ENCODE data around the gene TIGD1. TPM values are rescaled to one million over a fixed set of nuclear protein-coding genes. Genes with fewer than 3 reads are reported as not detected.

TIGD1 gene
- total RNA-seq, 1 donor from 2014 or later, result 8.2 TPM

DNA sequence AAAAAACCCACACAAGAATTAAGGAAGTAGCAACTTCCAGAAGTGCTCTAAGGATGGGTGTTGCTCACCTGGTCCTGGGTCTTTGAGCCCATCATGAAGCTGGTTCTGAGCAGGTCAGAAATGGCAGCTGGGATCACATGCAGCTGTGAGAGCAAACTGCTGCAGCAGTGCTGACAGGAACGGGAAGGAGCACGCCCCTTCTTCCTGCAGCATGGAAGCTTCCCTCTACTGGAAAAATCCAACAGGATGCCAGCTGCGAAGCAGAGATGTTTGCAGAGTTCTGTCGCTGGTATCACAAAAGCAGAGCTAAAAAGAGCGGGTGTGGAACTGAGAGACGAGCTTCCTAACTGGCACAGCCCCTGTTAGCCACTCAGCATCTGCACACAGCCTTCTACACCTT is 33.9 kb upstream of the TIGD1 start:
- peaks cover 5% of the 10 kb centered on the region for H3K9me3 Mint-ChIP-seq (ENCODE audit: unreplicated experiment)
- no peak overlapping the region for H3K27ac Mint-ChIP-seq (ENCODE audit: unreplicated experiment)
- no peak overlapping the region for H3K4me3 Mint-ChIP-seq (ENCODE audit: unreplicated experiment)
- DNase-seq (ENCODE audit: extremely low spot score, unreplicated experiment), result no peak
- TF ChIP-seq CTCF (IDR thresholded peaks at IDR 0.05), result no peak
- H3K27me3 Mint-ChIP-seq (ENCODE audit: unreplicated experiment), result no peaks in the 10 kb centered on the region
- H3K36me3 Mint-ChIP-seq (ENCODE audit: unreplicated experiment), result peaks cover 31% of the 10 kb centered on the region
- no peaks in the 10 kb centered on the region for H3K4me1 Mint-ChIP-seq (ENCODE audit: unreplicated experiment)

DNA sequence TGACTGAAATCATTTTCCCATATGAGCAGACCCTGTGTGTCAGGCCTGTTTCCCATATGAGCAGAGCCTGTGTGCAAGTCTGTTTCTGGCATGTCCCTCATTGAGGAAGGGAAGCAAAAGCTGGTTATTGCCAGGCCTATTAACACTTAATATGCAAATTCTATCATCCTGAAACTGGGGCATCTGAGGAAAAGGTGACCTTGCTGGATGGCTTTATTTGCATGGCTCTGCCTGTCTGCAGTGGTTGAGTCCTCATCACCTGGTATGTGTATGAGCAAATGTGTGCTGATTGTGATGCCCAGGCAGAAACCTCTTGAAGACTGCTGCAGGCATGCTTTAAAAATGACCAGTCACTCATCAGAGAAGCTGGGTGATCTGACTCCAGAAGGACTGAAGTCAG is 31.4 kb upstream of the TIGD1 start:
- TF ChIP-seq CTCF (IDR thresholded peaks at IDR 0.05), result no peak
- peaks cover 5% of the 10 kb centered on the region for H3K4me1 Mint-ChIP-seq (ENCODE audit: unreplicated experiment)
- H3K27ac Mint-ChIP-seq (ENCODE audit: unreplicated experiment), result no peak overlapping the region
- no peaks in the 10 kb centered on the region for H3K27me3 Mint-ChIP-seq (ENCODE audit: unreplicated experiment)
- H3K36me3 Mint-ChIP-seq (ENCODE audit: unreplicated experiment), result peaks cover 35% of the 10 kb centered on the region
- no peak overlapping the region for H3K4me3 Mint-ChIP-seq (ENCODE audit: unreplicated experiment)
- H3K9me3 Mint-ChIP-seq (ENCODE audit: unreplicated experiment), result peaks cover 5% of the 10 kb centered on the region
- no peak for DNase-seq (ENCODE audit: extremely low spot score, unreplicated experiment)

DNA sequence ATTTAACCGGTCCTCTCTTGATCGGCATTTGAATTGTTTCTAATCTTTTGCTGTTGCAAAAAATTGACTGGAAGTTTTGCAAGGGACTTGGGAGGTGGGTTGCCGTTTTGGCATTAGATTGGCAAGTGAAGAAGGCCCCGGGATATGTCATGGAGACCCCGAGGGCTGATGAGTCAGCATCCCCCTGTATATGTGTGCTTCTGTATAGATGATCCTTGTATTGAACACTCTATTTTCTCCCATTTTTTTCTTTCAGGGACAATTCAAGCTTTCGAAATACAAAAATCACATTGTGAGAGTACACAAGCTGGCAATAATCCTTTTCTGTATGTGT is 30.3 kb upstream of the TIGD1 start:
- Mint-ChIP-seq H3K4me1 (ENCODE audit: unreplicated experiment) (peaks cover 11% of the 10 kb centered on the region), H3K27ac (ENCODE audit: unreplicated experiment) (no peak overlapping the region), H3K9me3 (ENCODE audit: unreplicated experiment) (peaks cover 5% of the 10 kb centered on the region), H3K4me3 (ENCODE audit: unreplicated experiment) (no peak overlapping the region), H3K36me3 (ENCODE audit: unreplicated experiment) (peaks cover 35% of the 10 kb centered on the region), H3K27me3 (ENCODE audit: unreplicated experiment) (no peaks in the 10 kb centered on the region)
- TF ChIP-seq CTCF (IDR thresholded peaks at IDR 0.05), result no peak
- DNase-seq (ENCODE audit: extremely low spot score, unreplicated experiment), result no peak

GRCh38 chr2:232578626-232579025 is 28.3 kb upstream of the TIGD1 start:
- DNase-seq (ENCODE audit: extremely low spot score, unreplicated experiment), result no peak
- Mint-ChIP-seq H3K27me3 (ENCODE audit: unreplicated experiment) (no peaks in the 10 kb centered on the region), H3K4me1 (ENCODE audit: unreplicated experiment) (peaks cover 16% of the 10 kb centered on the region), H3K27ac (ENCODE audit: unreplicated experiment) (no peak overlapping the region), H3K36me3 (ENCODE audit: unreplicated experiment) (peaks cover 33% of the 10 kb centered on the region), H3K4me3 (ENCODE audit: unreplicated experiment) (no peak overlapping the region), H3K9me3 (ENCODE audit: unreplicated experiment) (no peaks in the 10 kb centered on the region)
- no peak for TF ChIP-seq CTCF (IDR thresholded peaks at IDR 0.05)

DNA sequence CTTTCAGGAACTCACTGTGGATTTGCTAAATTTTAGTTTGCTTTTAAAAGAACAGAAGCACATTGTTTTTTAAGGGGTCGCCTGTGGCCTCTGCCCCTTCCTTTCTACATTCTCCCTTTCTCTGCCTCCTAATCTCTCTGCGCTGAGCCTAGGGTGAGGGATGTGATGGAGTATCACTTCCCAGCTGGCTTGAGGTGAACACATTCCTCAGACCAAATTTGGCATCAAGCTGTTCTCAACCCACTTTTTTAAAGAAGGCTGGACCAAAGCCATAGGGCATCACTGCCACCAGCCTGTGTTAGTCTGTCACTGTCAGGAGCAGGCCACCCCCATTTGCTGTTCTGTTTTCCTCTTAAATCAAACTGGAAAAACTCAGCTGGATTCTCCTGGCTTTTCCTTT is 27.5 kb upstream of the TIGD1 start:
- H3K27me3 Mint-ChIP-seq (ENCODE audit: unreplicated experiment), result no peaks in the 10 kb centered on the region
- no peak for TF ChIP-seq CTCF (IDR thresholded peaks at IDR 0.05)
- H3K9me3 Mint-ChIP-seq (ENCODE audit: unreplicated experiment), result no peaks in the 10 kb centered on the region
- no peak for DNase-seq (ENCODE audit: extremely low spot score, unreplicated experiment)
- H3K4me3 Mint-ChIP-seq (ENCODE audit: unreplicated experiment), result no peak overlapping the region
- H3K27ac Mint-ChIP-seq (ENCODE audit: unreplicated experiment), result no peak overlapping the region
- H3K4me1 Mint-ChIP-seq (ENCODE audit: unreplicated experiment), result peaks cover 16% of the 10 kb centered on the region
- H3K36me3 Mint-ChIP-seq (ENCODE audit: unreplicated experiment), result peaks cover 31% of the 10 kb centered on the region

Measured in osteocyte (in vitro differentiated cells).